Stimulated activated CD4-positive, alpha-beta T cell treated with anti-CD3 and anti-CD28 coated beads, Interleukin-1b, Interleukin-23, amount 100 ng/mL, for 4 hours (primary cell): Measurements from ENCODE around the gene C1QTNF2.

Source experiments
- DNase-seq, 2 donors: peaks; one replicate each; pipeline ENCODE4 v3.0.0-alpha.2; 2020; ENCODE audit warnings: low read depth in 2 of 2

The C1QTNF2 gene, protein sequence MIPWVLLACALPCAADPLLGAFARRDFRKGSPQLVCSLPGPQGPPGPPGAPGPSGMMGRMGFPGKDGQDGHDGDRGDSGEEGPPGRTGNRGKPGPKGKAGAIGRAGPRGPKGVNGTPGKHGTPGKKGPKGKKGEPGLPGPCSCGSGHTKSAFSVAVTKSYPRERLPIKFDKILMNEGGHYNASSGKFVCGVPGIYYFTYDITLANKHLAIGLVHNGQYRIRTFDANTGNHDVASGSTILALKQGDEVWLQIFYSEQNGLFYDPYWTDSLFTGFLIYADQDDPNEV

DNA sequence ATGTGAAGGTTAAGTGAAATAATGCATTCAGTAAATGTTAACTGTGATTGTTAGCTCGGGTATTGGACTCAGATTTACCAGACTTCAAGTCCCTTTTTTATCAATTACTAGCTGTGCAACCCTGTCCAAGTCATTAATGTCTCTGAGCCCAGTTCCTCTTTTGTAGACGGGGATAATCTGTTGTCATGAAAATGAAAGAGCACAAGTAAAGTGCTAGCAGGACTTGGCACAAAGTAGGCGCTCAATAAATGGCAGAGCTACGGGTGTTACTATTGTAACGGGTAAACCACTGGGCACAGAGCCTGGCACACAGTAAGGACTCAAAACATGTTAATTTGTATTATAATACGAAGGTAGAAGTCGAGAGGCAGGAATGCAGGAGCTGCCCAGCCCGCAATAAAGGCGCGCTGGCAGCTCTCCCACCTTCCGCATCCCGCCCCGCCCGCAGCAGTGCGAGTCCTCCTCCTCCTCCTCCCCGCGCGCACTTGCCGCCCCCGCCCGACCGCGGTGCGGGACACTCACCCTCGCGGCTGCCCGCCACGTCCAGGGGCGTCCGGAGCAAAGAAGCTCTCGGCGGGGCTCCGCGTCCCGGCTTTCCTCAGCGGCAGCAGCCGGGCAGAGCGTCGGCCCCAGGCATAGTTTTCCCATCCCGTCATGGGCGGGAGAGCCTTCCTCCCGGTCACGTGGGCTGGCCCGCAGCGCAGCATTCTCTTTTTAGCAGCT lies at the start of gene C1QTNF2:
Gene C1QTNF2, minus strand, starts transcription at position 637 of the 723 bp plus-strand sequence. CDS start 15,615 bp downstream, outside the sequence.
- no peak for DNase-seq

DNA sequence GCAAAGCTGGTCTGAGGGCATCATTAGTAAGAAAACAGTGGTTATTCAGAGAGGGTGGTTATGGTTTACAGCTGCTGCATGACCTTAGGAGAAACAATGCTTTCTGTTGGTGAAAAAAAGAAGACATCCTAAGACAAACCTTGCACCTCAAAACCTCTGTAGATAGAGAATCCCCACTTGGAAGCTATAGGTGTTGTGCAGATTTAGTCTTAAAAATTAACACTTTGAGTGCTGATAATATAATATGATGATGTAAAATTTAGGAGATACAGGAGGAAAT lies 49.8 kb upstream of the C1QTNF2 start:
- DNase-seq: no peak

DNA sequence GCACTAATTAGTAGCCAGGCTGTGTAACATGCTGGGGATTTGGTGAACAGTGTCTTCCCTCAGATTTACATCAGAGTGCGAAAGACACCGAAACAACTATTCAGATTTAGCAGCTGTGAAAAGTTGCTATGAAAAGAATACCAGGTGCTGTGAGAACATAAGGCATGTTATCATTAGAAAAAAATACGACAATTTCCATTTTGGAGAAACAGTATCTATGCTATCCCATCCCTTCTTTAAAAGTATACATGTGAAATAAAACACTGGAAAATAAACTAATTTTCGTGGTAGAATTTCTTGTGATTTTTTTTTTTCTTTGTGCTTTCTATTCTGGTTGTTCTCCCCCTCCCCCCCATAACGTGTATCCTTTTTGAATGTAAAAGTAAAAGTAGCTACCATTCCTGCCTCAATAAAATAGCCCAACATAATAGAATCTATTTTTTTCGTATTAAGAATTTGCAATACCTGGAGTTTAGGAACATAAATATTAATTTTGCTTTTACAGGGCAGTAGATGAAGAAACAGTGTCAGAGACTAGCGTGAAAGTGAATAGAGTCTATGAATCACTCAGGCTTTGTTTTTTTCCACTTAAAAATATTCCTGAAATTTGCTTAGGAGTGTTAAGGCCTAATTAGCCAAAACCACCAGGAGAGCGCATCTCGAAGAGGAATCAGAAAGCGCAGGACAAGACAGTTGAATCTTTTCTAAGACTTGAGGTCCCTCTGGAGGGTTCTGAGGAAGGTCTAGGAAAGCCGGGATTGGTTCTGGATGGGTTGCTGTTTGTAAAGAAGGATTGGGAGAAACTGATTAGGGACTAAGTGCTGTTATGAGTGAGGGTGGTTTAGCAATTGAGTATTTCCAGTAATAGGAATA lies 49.3 kb upstream of the C1QTNF2 start:
- DNase-seq: no peak

DNA sequence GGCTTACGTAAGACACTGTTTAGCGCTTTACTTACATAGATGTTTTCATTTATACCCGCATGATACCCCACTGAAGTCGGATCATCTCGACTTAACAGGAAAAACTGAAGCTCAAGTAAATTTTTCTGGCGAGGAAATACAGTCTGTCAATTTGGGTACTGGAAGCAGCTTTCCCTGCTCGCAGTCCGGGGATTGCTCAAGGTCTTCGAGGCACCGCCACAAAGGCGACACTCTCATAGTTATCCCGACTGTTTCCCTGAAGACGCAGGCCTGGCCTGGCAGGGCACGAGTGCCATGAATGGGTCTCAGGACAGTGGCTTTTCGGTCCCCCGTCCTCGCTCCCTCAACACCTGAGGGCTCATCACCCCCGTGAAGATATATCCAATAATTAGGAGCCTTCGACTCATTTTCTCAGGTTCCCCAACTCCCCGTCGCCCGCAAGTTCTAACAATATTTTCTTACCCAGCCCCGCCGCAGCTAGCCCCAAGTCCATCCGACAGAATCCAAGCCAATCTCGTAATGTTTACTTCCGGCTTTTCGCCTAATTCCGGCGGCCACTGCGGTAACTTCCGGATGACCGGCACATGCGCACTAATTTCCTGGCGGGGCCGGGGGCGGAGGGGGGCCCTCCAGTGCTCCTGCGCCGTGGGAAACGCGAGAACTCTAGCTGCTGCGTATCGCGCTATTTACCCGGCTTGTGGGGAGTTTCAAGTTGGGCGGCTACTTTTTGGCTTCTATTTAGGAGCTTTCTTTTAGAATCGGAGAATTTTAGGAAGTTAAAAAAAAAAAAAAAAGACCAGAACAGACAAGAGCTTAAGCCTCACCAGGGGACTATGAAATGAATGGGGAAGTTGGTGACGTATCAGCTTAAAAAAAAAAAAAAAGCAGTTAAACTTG lies 48.4 kb upstream of the C1QTNF2 start, which contains the start of gene SLU7:
Gene SLU7, minus strand, starts transcription at position 521 of the 897 bp plus-strand sequence. CDS start 3,787 bp downstream, outside the sequence.
- peak; percentile 88 to 90 for DNase-seq

- peak; percentile 28 to 51 for DNase-seq
These were observed 29.3 kb upstream of the C1QTNF2 start, which contains the start of gene FAM200C for GRCh38 chr5:160399402-160400353. Gene FAM200C (minus strand): TSS chr5:160400054. CDS start chr5:160395490, 4,564 bp downstream.

- no peak for DNase-seq
These were observed 28.4 kb upstream of the C1QTNF2 start for GRCh38 chr5:160398806-160399205.

DNA sequence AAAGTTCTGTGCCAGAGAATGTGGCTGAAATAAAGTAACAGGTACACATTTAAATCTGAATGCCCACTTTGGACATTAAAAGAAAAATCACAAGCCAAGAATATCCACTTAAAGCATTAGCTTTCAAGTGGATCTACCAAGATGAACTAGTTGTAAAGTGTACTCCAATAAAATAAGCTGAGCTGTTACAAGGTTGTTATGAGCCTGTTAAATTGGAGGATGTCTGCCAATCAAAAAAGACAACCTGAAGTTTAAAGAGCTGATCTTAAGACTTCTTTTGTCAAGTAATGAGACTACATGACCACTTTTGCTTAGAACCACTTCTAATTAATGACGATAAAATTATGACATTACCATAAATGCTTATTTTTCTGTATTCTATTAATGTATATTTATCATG lies 27.1 kb upstream of the C1QTNF2 start:
- no peak for DNase-seq

DNA sequence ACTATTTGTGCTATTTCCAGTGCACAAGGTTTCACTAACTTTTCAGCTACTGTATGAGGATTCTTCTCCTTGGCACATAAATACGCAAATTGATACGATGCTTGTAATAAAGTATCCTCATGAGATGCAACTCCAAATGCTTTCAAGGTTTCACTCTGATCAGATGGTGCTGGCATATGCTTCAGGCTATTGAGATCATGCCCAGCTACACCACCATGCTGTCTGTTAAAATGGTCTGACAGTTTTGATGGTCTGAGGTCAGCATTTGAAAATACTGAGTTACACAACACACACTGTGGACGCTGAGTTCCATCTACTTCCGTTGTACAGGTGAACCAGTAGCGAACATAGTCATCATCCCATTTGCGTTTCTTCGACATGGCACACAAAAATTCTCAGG lies 24.7 kb upstream of the C1QTNF2 start:
- DNase-seq: no peak

DNA sequence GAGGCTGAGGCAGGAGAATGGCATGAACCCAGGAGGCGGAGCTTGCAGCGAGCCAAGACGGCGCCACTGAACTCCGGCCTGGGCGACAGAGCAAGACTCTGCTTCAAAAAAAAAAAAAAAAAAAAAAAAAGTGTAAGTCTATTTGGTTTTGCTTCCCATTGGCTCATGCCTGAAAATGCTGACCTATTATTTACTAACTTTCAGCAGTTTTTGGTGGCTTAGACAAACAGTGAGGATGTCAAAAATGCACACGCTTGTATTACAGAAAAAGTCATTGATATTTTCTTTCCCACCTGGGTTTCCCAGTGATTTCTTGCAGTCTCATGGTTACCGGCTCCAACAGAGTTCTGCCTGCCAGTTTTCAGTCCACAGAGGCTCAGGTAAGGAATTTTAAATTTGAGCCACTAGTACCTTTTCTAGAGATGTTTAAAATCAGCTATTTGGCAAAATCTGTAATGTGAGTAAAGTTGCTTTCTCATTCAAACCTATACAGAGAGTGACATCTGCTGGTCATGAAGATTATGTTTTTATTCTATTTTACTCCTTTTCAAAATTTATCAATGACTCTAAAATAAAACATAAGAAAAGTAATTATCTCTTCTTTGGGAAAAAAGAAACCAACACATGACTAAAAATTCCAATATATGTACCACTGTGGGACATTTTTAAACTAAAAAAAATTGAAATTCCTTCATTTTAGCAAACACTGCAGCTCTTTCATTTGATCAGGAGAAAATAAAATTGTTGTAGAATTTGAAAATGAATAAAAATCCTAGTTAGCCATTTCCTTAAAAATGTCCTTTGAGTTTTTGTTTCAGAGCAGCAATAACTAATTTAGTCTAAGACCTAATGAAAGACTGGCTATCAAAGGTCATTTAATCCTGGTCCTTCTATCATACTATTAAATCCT lies 20.6 kb upstream of the C1QTNF2 start:
- no peak for DNase-seq

GRCh38 chr5:160387445-160387844 lies 17.0 kb upstream of the C1QTNF2 start:
- DNase-seq: no peak

- no peak for DNase-seq
These were observed 15.1 kb upstream of the C1QTNF2 start for GRCh38 chr5:160385496-160385895.

DNA sequence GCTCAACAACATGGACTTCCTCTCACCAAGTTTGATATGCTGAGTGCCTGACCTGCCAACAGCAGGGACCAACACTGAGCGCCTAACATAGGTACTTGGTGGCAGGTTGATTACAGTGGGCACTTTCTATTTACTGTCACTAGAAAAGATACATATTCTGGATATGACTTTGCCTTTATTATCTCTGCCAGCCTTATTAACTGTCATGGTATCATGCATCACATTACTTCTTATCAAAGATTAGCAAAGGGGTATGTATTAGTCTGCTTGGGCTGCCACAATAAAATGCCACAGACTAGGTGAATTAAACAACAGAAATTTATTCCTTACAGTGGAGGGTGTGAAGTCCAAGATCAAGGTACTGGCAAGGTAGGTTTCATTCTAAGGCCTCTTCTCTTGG lies 14.3 kb upstream of the C1QTNF2 start:
- no peak for DNase-seq

DNA sequence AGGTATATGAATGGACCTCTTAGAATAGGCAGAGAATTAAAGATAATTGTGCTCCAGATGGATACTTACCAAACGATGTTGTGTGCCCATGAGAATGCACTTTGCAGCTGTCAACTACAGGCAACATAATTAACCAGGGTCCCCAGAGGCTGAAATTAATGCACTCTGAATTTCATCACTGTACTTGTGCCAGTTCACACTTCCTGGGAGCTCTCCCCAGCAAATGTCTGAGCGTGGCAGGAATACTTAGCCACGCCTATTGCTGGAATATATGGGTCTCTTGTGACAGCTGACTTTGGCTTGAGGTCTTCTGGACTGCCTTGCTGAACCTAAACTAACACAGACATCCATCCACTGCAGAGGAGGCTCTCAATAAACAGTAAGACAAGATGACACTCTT lies 11.9 kb upstream of the C1QTNF2 start:
- DNase-seq: no peak

GRCh38 chr5:160380041-160380440 lies 9.6 kb upstream of the C1QTNF2 start:
- DNase-seq: no peak

DNA sequence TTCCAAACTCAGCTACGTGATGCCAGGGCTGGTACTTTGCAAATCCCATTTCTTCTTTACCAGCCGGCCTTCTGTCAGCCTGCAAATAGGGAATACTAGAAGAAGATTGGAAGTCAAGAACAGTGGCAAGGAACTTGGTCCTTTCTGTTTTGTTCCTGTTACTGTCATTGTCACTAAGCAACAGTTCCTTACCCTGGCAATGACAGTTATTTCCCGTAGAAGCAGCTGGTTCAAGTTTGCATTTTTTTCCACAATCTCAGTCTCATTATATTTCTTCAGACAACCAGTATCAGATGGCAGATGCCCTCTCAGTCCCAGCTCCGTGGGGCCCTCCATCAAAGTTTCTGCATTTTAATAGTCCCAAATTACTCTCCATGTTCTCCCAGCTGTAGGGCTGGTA lies 9.1 kb upstream of the C1QTNF2 start:
- no peak for DNase-seq

DNA sequence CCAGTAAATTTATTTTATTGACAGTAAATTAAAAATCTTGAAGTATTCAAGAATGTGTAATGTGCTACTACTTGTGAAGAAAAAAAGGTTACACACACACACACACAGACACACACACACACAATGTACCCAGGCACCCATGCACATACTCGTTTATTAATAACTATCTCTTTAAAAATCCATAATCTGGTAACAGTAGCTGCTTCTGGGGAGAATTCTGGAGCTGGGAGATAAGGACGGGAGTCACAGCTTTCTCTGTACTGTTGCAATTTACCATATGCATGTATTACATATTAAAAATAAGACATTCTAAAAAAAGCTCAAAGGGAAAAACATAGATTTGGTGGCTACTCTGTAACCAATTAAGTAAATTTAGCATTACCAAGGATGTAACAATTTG lies 7.9 kb upstream of the C1QTNF2 start:
- DNase-seq: no peak

DNA sequence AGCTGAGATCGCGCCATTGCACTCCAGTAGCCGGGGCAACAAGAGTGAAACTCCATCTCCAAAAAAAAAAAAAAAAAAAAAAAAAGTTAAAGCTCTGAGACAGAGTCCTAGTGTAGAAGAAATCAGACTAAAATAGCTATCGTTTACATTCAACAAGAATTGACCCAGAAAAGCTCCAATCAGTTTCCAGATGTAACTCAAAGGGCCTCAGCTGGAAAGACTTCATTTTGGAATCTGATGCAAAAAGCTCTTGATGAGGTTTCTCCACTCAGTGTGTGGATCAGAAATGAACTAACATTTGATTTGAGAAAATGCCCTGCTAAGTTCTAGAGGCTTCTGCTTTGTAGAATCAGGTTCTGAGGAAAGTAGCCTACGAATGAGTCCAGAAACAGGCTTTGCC lies 7.2 kb upstream of the C1QTNF2 start:
- DNase-seq: no peak

DNA sequence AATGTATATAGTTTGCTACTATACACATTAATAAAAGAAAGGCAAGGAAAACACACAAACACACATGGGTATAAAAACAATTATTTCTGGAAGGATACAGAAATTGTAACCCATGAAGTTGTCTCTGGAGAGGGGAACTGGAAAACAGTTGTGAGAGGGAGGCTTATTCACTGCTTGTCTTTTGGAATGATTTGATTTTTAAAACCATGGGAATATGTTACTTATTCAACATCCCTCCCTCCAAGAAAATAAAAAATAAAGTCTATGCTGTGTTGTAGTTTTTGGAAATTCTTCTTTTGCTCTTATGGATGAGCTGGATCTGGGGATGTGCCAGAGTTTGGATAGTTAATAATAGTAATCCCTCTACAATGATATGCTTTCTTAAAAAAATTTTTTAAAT lies 6.0 kb upstream of the C1QTNF2 start:
- no peak for DNase-seq

DNA sequence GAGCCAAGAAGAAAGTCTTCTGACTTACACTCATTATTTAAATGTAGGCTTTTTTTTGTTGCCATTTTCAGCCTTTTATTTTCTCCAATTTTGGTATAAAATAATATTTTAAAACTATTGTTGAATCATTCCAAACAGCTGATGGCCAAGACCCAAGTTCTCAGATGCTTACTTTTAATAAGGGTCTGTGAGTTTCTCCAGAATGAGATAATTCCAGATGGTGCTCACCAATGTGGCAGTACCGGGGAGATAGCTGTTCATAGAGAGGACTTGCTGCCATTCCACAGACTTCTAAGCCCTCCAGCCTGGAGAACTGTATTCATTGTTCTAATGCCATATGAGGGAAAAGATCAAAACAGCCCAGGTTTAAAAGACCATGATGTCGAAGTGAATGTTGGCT lies 5.3 kb upstream of the C1QTNF2 start:
- no peak for DNase-seq
